GM18519 (cell line): ENCODE data around the gene TENM4.

Experiments used
- ATAC-seq: cut with Tn5 transposase; IDR thresholded peaks from one replicate; pipeline ENCODE4 v1.9.1; 2021; ENCODE audit warnings: mild to moderate bottlenecking, moderate library complexity; ENCODE audit not compliant: unreplicated experiment, low FRiP score

Gene TENM4

DNA sequence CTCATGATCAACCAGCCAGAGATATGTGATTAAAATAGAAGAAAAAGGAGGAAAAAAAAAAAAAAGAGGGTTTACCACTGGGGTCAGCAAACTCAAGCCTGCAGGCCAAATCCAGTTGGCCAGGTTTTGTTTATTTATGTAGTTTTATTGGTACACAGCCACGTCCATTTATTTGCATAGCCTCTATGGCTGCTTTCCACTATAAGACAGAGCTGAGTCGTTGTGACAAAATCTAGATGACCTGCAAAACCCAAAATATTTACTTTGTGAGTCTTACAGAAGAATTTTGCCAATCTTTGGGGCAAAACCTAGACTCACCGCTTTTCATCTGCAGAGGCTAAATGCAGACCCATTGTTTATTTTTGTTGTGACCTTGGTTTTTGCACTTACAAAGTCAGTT lies 87.1 kb downstream of the TENM4 start:
- ATAC-seq = no peak

GRCh38 chr11:79352349-79352703 lies 88.5 kb downstream of the TENM4 start:
- no peak for ATAC-seq

GRCh38 chr11:79348976-79349682 lies 91.7 kb downstream of the TENM4 start:
- no peak for ATAC-seq

GRCh38 chr11:79346021-79346420 lies 94.8 kb downstream of the TENM4 start:
- no peak for ATAC-seq

- no peak for ATAC-seq
Measured at GRCh38 chr11:79344753-79345294, 96.0 kb downstream of the TENM4 start.

GRCh38 chr11:79342686-79343085 lies 98.1 kb downstream of the TENM4 start:
- no peak for ATAC-seq

GRCh38 chr11:79342236-79342635 lies 98.6 kb downstream of the TENM4 start:
- ATAC-seq = no peak

DNA sequence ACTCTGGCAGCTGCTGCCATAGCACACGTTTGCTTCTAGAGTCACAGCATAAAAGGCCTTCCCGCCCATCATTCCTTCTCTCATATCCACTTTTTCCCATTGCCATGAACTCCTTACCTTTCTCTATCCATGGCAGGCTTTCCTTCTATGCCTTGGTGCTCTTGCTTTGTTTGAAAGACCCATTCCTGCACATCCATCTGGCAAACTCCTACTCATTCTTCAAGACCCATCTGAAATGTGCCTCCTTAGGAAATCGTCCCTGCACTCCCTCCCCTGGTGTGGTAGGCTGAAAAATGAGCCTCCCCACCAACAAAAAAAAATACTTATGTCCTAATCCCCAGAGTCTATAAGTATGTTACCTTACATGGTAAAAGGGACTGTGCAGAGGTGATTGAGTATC lies 100.3 kb downstream of the TENM4 start:
- no peak for ATAC-seq

- no peak for ATAC-seq
Measured at GRCh38 chr11:79336797-79337517, 103.9 kb downstream of the TENM4 start.

- ATAC-seq = no peak
Measured at GRCh38 chr11:79335681-79336080, 105.1 kb downstream of the TENM4 start.

GRCh38 chr11:79333355-79333754 lies 107.5 kb downstream of the TENM4 start:
- no peak for ATAC-seq

GRCh38 chr11:79332017-79332416 lies 108.8 kb downstream of the TENM4 start:
- ATAC-seq = no peak

GRCh38 chr11:79331203-79331901 lies 109.5 kb downstream of the TENM4 start:
- ATAC-seq = no peak

- ATAC-seq = no peak
Measured at GRCh38 chr11:79330651-79331050, 110.2 kb downstream of the TENM4 start.

DNA sequence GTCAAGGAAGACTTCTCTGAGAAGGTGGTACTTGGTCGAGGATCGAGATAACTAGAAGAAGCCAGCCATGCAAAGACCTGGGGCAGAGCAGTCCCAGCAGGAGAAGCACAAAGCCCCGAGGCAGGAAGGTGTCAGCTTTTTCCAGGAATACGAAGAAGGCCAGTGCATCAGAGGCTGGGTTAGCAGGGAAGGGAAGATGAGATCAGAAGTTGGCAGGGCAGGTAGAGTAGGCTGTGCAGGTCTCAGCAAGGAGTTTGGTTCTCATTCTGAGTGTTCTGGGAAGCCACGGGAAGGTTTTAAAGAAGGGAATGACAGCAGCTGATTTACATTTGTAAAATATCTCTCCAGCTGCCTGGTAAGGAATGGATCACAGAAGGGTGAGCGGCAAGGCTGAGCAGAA lies 111.3 kb downstream of the TENM4 start:
- ATAC-seq = no peak

DNA sequence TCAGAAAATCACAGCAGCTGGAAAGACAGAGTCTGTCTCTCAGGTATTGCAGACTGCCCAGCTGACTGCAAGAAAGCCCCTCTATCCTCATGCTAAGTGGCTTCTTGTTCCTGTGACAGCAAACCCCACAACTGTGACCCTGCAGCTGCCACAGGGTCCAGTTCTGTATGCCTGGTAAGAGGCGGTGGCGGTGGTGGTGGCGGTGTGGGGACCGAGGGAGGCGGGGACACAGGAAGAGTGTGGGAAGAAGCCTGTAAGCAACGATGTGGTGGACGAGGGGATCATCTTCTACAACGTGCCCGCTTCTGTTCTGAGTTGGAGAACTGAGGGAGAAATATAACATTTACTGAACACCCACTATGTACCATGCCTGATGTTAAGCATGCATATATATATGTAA lies 112.4 kb downstream of the TENM4 start:
- no peak for ATAC-seq

DNA sequence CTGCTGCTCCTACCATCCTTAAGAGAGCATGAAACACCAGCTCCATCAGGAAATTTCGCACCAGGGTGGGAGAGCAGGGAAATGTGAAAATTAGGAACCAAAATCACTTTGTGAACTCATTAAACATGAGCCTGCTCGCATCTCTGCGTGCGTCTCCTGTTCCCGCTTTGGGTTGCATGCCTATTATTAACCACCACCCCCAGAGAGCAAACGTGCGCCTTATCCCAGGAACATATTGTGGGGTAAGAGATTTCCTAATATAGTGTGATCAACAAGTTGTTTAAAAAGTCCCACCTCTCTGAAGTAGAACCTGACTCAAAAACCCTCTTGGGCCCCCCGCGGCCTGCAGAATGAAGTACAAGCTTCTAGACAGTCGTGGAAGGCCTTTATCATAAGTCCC lies 115.0 kb downstream of the TENM4 start:
- no peak for ATAC-seq

- no peak for ATAC-seq
Measured at GRCh38 chr11:79321263-79321662, 119.6 kb downstream of the TENM4 start.

DNA sequence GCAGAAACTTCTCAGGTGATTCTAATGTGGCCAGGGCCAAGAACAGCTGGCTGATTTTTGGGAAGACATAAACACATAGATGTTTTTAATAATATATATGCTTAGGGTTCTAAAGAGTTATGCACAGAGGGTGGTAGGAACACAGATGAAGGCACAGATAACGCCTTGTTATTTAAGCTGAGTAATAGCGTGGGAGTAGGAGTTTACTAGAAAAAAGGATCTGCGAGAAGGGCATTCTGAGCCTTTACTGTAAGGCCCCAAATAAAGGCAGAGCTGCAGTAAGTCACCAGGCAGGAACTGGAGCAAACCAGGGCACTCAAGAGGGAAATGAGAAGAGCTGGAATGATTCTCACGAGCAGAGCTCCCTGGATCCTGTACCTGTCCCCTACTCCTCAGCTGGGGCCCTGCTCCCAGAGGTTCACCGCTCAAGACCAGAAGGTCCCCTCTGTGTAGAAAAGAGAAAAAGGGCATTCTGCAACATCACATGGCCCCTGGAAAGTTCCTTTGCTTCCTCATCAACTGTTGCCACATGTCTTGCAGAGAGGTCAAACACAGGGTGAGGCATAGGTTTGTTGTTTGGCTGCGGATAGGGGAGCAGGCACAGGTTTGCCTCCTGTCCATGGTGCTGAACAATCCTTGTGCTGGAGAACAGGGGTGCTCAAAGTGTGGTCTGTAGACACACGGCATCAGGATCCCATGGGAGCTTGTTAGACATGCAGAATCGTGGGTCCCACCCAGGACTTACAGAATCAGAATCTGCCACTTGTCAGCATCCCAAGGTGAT lies 125.7 kb downstream of the TENM4 start:
- no peak for ATAC-seq

DNA sequence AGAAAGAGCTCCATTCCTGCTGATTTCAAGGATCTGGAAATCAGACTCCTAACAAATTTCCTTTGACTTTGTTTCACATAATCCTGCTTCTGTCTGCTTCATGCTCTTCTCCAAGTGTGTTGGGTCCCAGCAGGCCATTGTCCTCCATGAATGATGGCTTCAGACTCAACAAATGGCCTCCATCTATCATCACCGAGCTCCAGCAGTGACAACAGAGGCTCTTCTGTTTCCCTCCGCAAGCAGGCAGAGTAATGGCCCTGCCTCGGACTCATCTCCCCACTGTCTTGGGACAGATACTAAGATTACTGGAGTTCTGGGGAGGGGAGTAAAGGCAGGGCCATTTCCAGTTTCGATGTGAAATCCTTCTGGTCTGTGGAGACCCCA lies 127.3 kb downstream of the TENM4 start:
- no peak for ATAC-seq
